HEK293 (cell line): ENCODE results near the gene LMF1.

Experiments
- CTCF ChIP-seq: fragments of 450-650 bp; formaldehyde crosslinking; IDR thresholded peaks from 2 replicates; pipeline ENCODE4 v1.5.1; 2016; ENCODE audit warnings: missing biosample characterization, missing genetic modification characterization
- ZBTB6 ChIP-seq: fragments of 450-650 bp; formaldehyde crosslinking; IDR thresholded peaks from 2 replicates; pipeline ENCODE4 v1.5.1; 2017; ENCODE audit warnings: missing biosample characterization, missing genetic modification characterization

- no peak for TF ChIP-seq ZBTB6 (tag by site-specific recombination)
- TF ChIP-seq CTCF (tag by site-specific recombination): no peak
Measured at GRCh38 chr16:1001096-1001495, 30.3 kb upstream of the LMF1 start.
